OCI-LY3 (cell line): ENCODE measurements around the gene KIF18A.

Experiments
- H2AFZ ChIP-seq: fragments of 200-600, 300-600 bp; shearing (Covaris generic); 2 replicates; pipeline ENCODE4 v1.6.0; 2014; ENCODE audit warnings: antibody characterized with exemption, low read depth, low read length
- H3K27ac ChIP-seq: fragments of 200-600, 300-600 bp; sonication (generic); 2 replicates; pipeline ENCODE4 v1.5.1; 2014; ENCODE audit warnings: mild to moderate bottlenecking, low read length, moderate library complexity, mixed read lengths
- H3K27me3 ChIP-seq: fragments of 200-600, 300-600 bp; sonication (generic); 2 replicates; pipeline ENCODE4 v1.6.1; 2014; ENCODE audit warnings: low read depth, low read length, mixed read lengths
- H3K36me3 ChIP-seq: fragments of 200-600, 300-600 bp; sonication (generic); replicated peaks from 2 replicates; pipeline ENCODE3; 2014; ENCODE audit warnings: low read depth, low read length, mixed read lengths
- H3K4me1 ChIP-seq: fragments of 300-600, 200-600 bp; sonication (generic); 2 replicates; pipeline ENCODE4 v1.6.1; 2014; ENCODE audit warnings: low read length, mixed read lengths
- H3K4me2 ChIP-seq: fragments of 200-600, 300-600 bp; sonication (generic); 2 replicates; pipeline ENCODE4 v1.6.1; 2014; ENCODE audit warnings: low read length, mixed read lengths
- H3K4me3 ChIP-seq: fragments of 300-600, 200-600 bp; sonication (generic); 2 replicates; pipeline ENCODE4 v1.5.1; 2014; ENCODE audit warnings: antibody characterized with exemption, mild to moderate bottlenecking, low read length, moderate library complexity
- H3K79me2 ChIP-seq: fragments of 300-600, 200-600 bp; shearing (Covaris generic); 2 replicates; pipeline ENCODE4 v1.6.1; 2014; ENCODE audit warnings: mild to moderate bottlenecking, low read length, mixed read lengths
- H3K9ac ChIP-seq: fragments of 300-600, 200-600 bp; shearing (Covaris generic); 2 replicates; pipeline ENCODE4 v1.6.0; 2014; ENCODE audit warnings: mild to moderate bottlenecking, low read length, moderate library complexity
- H3K9me3 ChIP-seq: fragments of 200-600, 300-600 bp; shearing (Covaris generic); 2 replicates; pipeline ENCODE4 v1.6.1; 2014; ENCODE audit warnings: low read length, mixed read lengths; ENCODE audit not compliant: insufficient read depth
- H4K20me1 ChIP-seq: fragments of 200-600, 300-600 bp; sonication (generic); 2 replicates; pipeline ENCODE4 v1.6.1; 2016; ENCODE audit warnings: low read length, mixed read lengths; ENCODE audit not compliant: insufficient read depth
- CTCF ChIP-seq: fragments of 200-600, 300-600 bp; sonication (generic); IDR thresholded peaks from 2 replicates; pipeline ENCODE4 v1.5.1; 2014; ENCODE audit warnings: antibody characterized with exemption, low read length, low read depth
- EZH2phosphoT487 ChIP-seq: fragments of 200-600 bp; shearing (Covaris generic); IDR thresholded peaks from 2 replicates; pipeline ENCODE4 v1.6.1; 2018; ENCODE audit warnings: antibody characterized with exemption, mixed run types, low read depth

KIF18A gene

GRCh38 chr11:28083118-28083517 is 24.8 kb downstream of the KIF18A start:
- Histone ChIP-seq H3K4me3 (no peak overlapping the region), H4K20me1 (no peaks in the 10 kb centered on the region), H3K9me3 (no peaks in the 10 kb centered on the region), H3K4me2 (no peak overlapping the region), H3K79me2 (no peaks in the 10 kb centered on the region), H3K36me3 (peaks cover 24% of the 10 kb centered on the region), H3K27me3 (no peaks in the 10 kb centered on the region), H3K9ac (no peak overlapping the region), H3K4me1 (no peaks in the 10 kb centered on the region), H3K27ac (no peak overlapping the region), H2AFZ (no peak overlapping the region)
- TF ChIP-seq CTCF (no peak), EZH2phosphoT487 (no peak)

GRCh38 chr11:28077521-28077920 is 30.4 kb downstream of the KIF18A start:
- Histone ChIP-seq H3K4me2 (no peak overlapping the region), H2AFZ (no peak overlapping the region), H3K9me3 (no peaks in the 10 kb centered on the region), H3K27me3 (no peaks in the 10 kb centered on the region), H3K9ac (no peak overlapping the region), H3K79me2 (no peaks in the 10 kb centered on the region), H3K36me3 (peaks cover 41% of the 10 kb centered on the region), H4K20me1 (no peaks in the 10 kb centered on the region), H3K4me1 (no peaks in the 10 kb centered on the region), H3K4me3 (no peak overlapping the region), H3K27ac (no peak overlapping the region)
- TF ChIP-seq EZH2phosphoT487 (no peak), CTCF (no peak)

GRCh38 chr11:28072321-28072720 is 35.6 kb downstream of the KIF18A start:
- no peaks in the 10 kb centered on the region for H4K20me1 ChIP-seq
- H2AFZ ChIP-seq, result no peak overlapping the region
- H3K27me3 ChIP-seq, result no peaks in the 10 kb centered on the region
- H3K4me2 ChIP-seq, result no peak overlapping the region
- H3K36me3 ChIP-seq, result peaks cover 28% of the 10 kb centered on the region
- no peaks in the 10 kb centered on the region for H3K9me3 ChIP-seq
- no peaks in the 10 kb centered on the region for H3K79me2 ChIP-seq
- no peaks in the 10 kb centered on the region for H3K4me1 ChIP-seq
- no peak overlapping the region for H3K4me3 ChIP-seq
- H3K9ac ChIP-seq, result no peak overlapping the region
- H3K27ac ChIP-seq, result no peak overlapping the region
- TF ChIP-seq EZH2phosphoT487 (no peak), CTCF (no peak)

GRCh38 chr11:28071305-28071704 is 36.7 kb downstream of the KIF18A start:
- Histone ChIP-seq H3K9me3 (no peaks in the 10 kb centered on the region), H3K4me2 (no peak overlapping the region), H3K27ac (no peak overlapping the region), H3K4me3 (no peak overlapping the region), H3K27me3 (no peaks in the 10 kb centered on the region), H4K20me1 (no peaks in the 10 kb centered on the region), H3K36me3 (peaks cover 26% of the 10 kb centered on the region), H3K79me2 (no peaks in the 10 kb centered on the region), H2AFZ (no peak overlapping the region), H3K9ac (no peak overlapping the region), H3K4me1 (no peaks in the 10 kb centered on the region)
- TF ChIP-seq CTCF, result no peak
- TF ChIP-seq EZH2phosphoT487, result no peak
